DOHH2 (cell line): ENCODE results near the gene KDM3A.

Experiments used
- H3F3A ChIP-seq: fragments of 200-600 bp; sonication (generic), shearing (Covaris generic); 2 replicates; pipeline ENCODE4 v1.6.0; 2016; ENCODE audit warnings: antibody characterized with exemption, mild to moderate bottlenecking; ENCODE audit not compliant: control insufficient read depth, insufficient read depth
- H3K27ac ChIP-seq: fragments of 200-600 bp; sonication (generic); 2 replicates; pipeline ENCODE4 v1.5.1; 2014; ENCODE audit warnings: low read depth, mild to moderate bottlenecking, low read length, moderate library complexity
- H3K27me3 ChIP-seq: fragments of 200-600 bp; sonication (generic); 2 replicates; pipeline ENCODE4 v1.6.1; 2014; ENCODE audit warnings: mild to moderate bottlenecking, low read length, mixed read lengths; ENCODE audit not compliant: control insufficient read depth
- H3K36me3 ChIP-seq: fragments of 200-600 bp; sonication (generic); 2 replicates; pipeline ENCODE4 v1.6.1; 2014; ENCODE audit warnings: mild to moderate bottlenecking, low read length, moderate library complexity, mixed read lengths; ENCODE audit not compliant: control insufficient read depth
- H3K4me1 ChIP-seq: fragments of 200-600 bp; sonication (generic); 2 replicates; pipeline ENCODE4 v1.6.1; 2014; ENCODE audit warnings: mild to moderate bottlenecking, low read length, mixed read lengths; ENCODE audit not compliant: control insufficient read depth
- H3K4me2 ChIP-seq: fragments of 200-600 bp; sonication (generic); 2 replicates; pipeline ENCODE4 v1.6.0; 2014; ENCODE audit warnings: mild to moderate bottlenecking, low read length, moderate library complexity
- H3K4me3 ChIP-seq: fragments of 200-600 bp; sonication (generic); 2 replicates; pipeline ENCODE4 v1.5.1; 2014; ENCODE audit warnings: mild to moderate bottlenecking, low read length, mixed read lengths
- H3K79me2 ChIP-seq: fragments of 200-600 bp; sonication (generic); 2 replicates; pipeline ENCODE4 v1.6.1; 2014; ENCODE audit warnings: mild to moderate bottlenecking, low read length, mixed read lengths; ENCODE audit not compliant: control insufficient read depth
- H3K9me2 ChIP-seq: fragments of 200-600 bp; sonication (generic); replicated peaks from 2 replicates; pipeline ENCODE4 v1.6.1; 2014; ENCODE audit warnings: mild to moderate bottlenecking, low read length, mixed read lengths; ENCODE audit not compliant: control insufficient read depth
- H3K9me3 ChIP-seq: fragments of 200-600 bp; sonication (generic); 2 replicates; pipeline ENCODE4 v1.6.1; 2014; ENCODE audit warnings: antibody characterized with exemption, low read length, mixed read lengths; ENCODE audit not compliant: control insufficient read depth, insufficient read depth
- H4K20me1 ChIP-seq: fragments of 200-600 bp; sonication (generic); 2 replicates; pipeline ENCODE4 v1.6.0; 2014; ENCODE audit warnings: low read depth, mild to moderate bottlenecking, antibody characterized with exemption, low read length, moderate library complexity; ENCODE audit not compliant: control insufficient read depth, insufficient read depth
- CTCF ChIP-seq: fragments of 200-600 bp; sonication (generic); IDR thresholded peaks from one replicate; pipeline ENCODE4 v1.5.1; 2014; ENCODE audit warnings: antibody characterized with exemption, mild to moderate bottlenecking, low read depth, low read length; ENCODE audit not compliant: poor library complexity, severe bottlenecking
- EZH2phosphoT487 ChIP-seq: fragments of 200-600 bp; sonication (generic); IDR thresholded peaks from 2 replicates; pipeline ENCODE4 v1.6.1; 2017; ENCODE audit warnings: borderline replicate concordance, mild to moderate bottlenecking, antibody characterized with exemption, low read length, moderate library complexity, mixed read lengths

The KDM3A gene

GRCh38 chr2:86446060-86446459, 4.9 kb downstream of the KDM3A start:
- Histone ChIP-seq H3F3A (peaks cover 4% of the 10 kb centered on the region), H3K4me2 (no peak overlapping the region), H4K20me1 (peaks cover 12% of the 10 kb centered on the region), H3K9me2 (no peaks in the 10 kb centered on the region), H3K4me3 (no peak overlapping the region), H3K27me3 (no peaks in the 10 kb centered on the region), H3K27ac (no peak overlapping the region), H3K36me3 (peaks cover 92% of the 10 kb centered on the region), H3K9me3 (no peaks in the 10 kb centered on the region), H3K4me1 (peaks cover 17% of the 10 kb centered on the region), H3K79me2 (peaks cover 80% of the 10 kb centered on the region)
- no peak for TF ChIP-seq CTCF
- TF ChIP-seq EZH2phosphoT487, result no peak

GRCh38 chr2:86453836-86454235, 12.7 kb downstream of the KDM3A start:
- no peaks in the 10 kb centered on the region for H3K4me1 ChIP-seq
- no peaks in the 10 kb centered on the region for H3K9me2 ChIP-seq
- no peak overlapping the region for H3K4me2 ChIP-seq
- H3K79me2 ChIP-seq, result peaks cover 10% of the 10 kb centered on the region; the same call in 1 of the 2 replicates
- no peak overlapping the region for H3K4me3 ChIP-seq
- TF ChIP-seq CTCF, result no peak
- no peak for TF ChIP-seq EZH2phosphoT487
- no peak overlapping the region for H3K27ac ChIP-seq
- H3K9me3 ChIP-seq, result no peaks in the 10 kb centered on the region
- no peaks in the 10 kb centered on the region for H3K27me3 ChIP-seq
- H4K20me1 ChIP-seq, result no peaks in the 10 kb centered on the region
- H3K36me3 ChIP-seq, result peaks cover 94% of the 10 kb centered on the region
- H3F3A ChIP-seq, result no peaks in the 10 kb centered on the region

GRCh38 chr2:86454238-86454637, 13.1 kb downstream of the KDM3A start:
- Histone ChIP-seq H4K20me1 (no peaks in the 10 kb centered on the region), H3K79me2 (peaks cover 6% of the 10 kb centered on the region; the same call in 1 of the 2 replicates), H3K27me3 (no peaks in the 10 kb centered on the region), H3F3A (no peaks in the 10 kb centered on the region), H3K4me2 (no peak overlapping the region), H3K27ac (no peak overlapping the region), H3K9me2 (no peaks in the 10 kb centered on the region), H3K9me3 (no peaks in the 10 kb centered on the region), H3K36me3 (peaks cover 94% of the 10 kb centered on the region), H3K4me3 (no peak overlapping the region), H3K4me1 (no peaks in the 10 kb centered on the region)
- TF ChIP-seq CTCF (no peak), EZH2phosphoT487 (no peak)

- Histone ChIP-seq H3K4me1 (no peaks in the 10 kb centered on the region), H3K4me3 (no peak overlapping the region), H3K27ac (no peak overlapping the region), H3F3A (no peaks in the 10 kb centered on the region), H4K20me1 (no peaks in the 10 kb centered on the region), H3K79me2 (no peaks in the 10 kb centered on the region), H3K4me2 (no peak overlapping the region), H3K9me2 (no peaks in the 10 kb centered on the region), H3K36me3 (peaks cover 94% of the 10 kb centered on the region), H3K9me3 (no peaks in the 10 kb centered on the region), H3K27me3 (no peaks in the 10 kb centered on the region)
- TF ChIP-seq EZH2phosphoT487 (no peak), CTCF (no peak)
These were observed 14.0 kb downstream of the KDM3A start for GRCh38 chr2:86455181-86455580.
